Keratinocyte (primary cell): ENCODE measurements around the gene CHM. TPM values are rescaled to one million over a fixed set of nuclear protein-coding genes. Genes with fewer than 3 reads are reported as not detected.

Source experiments
- DNase-seq: peaks from one replicate; pipeline ENCODE4 v3.0.0-alpha.2; 2011; ENCODE audit warnings: low read depth, missing footprints, low spot score
- FAIRE-seq: peaks from 2 replicates; lab custom pipeline; 2011; peaks lifted over from hg19 to GRCh38; lab: Jason Lieb, UNC
- H2AFZ ChIP-seq: 2 replicates; pipeline ENCODE4 v1.6.0; 2012; ENCODE audit warnings: low read length, control low read depth, inconsistent platforms; ENCODE audit not compliant: control insufficient read depth
- H3K27ac ChIP-seq: 2 replicates; pipeline ENCODE4 v1.5.1; 2011; ENCODE audit warnings: low read length; ENCODE audit not compliant: control insufficient read depth, insufficient read depth
- H3K27me3 ChIP-seq: 3 replicates; pipeline ENCODE4 v1.6.0; 2011; ENCODE audit warnings: low read length; ENCODE audit not compliant: control insufficient read depth, insufficient read depth; ENCODE audit errors: extremely low read depth
- H3K36me3 ChIP-seq, 2 experiments: 2 replicates in 1 of 2; 3 replicates in 1 of 2; pipeline ENCODE4 v1.5.1; 2011; ENCODE audit warnings: low read length in 2 of 2, mild to moderate bottlenecking in 1 of 2; ENCODE audit not compliant: control insufficient read depth in 2 of 2, insufficient read depth in 2 of 2; ENCODE audit errors: extremely low read depth in 1 of 2
- H3K4me1 ChIP-seq: 3 replicates; pipeline ENCODE4 v1.5.1; 2011; ENCODE audit warnings: low read length; ENCODE audit not compliant: control insufficient read depth, insufficient read depth; ENCODE audit errors: extremely low read depth
- H3K4me2 ChIP-seq: 3 replicates; pipeline ENCODE4 v1.6.0; 2011; ENCODE audit warnings: low read depth, low read length; ENCODE audit not compliant: control insufficient read depth, insufficient read depth; ENCODE audit errors: extremely low read depth
- H3K4me3 ChIP-seq, 3 experiments: fragments of 200-600 bp in 1 of 3; sonication (generic) in 1 of 3; 2 replicates in 2 of 3; 3 replicates in 1 of 3; pipeline ENCODE4 v1.5.1; 2011 to 2016; ENCODE audit warnings: low read length in 3 of 3, mild to moderate bottlenecking in 3 of 3, control low read depth in 2 of 3, inconsistent platforms in 1 of 3, low read depth in 1 of 3, mixed read lengths in 1 of 3, mixed run types in 1 of 3, moderate library complexity in 1 of 3; ENCODE audit not compliant: control insufficient read depth in 2 of 3, insufficient read depth in 2 of 3; ENCODE audit errors: extremely low read depth in 1 of 3
- H3K79me2 ChIP-seq: 2 replicates; pipeline ENCODE4 v1.6.0; 2012; ENCODE audit warnings: low read length; ENCODE audit not compliant: control insufficient read depth, insufficient read depth
- H3K9ac ChIP-seq: 3 replicates; pipeline ENCODE4 v1.6.0; 2011; ENCODE audit warnings: low read length; ENCODE audit not compliant: control insufficient read depth, insufficient read depth; ENCODE audit errors: extremely low read depth
- H3K9me1 ChIP-seq: 3 replicates; pipeline ENCODE4 v1.6.0; 2011; ENCODE audit warnings: low read length; ENCODE audit not compliant: control insufficient read depth, insufficient read depth; ENCODE audit errors: extremely low read depth
- H3K9me3 ChIP-seq: 2 replicates; pipeline ENCODE4 v1.5.1; 2012; ENCODE audit warnings: low read depth, low read length; ENCODE audit not compliant: control insufficient read depth
- H4K20me1 ChIP-seq: 3 replicates; pipeline ENCODE4 v1.6.0; 2011; ENCODE audit warnings: low read length; ENCODE audit not compliant: control insufficient read depth, insufficient read depth; ENCODE audit errors: extremely low read depth
- CTCF ChIP-seq, 3 experiments: IDR thresholded peaks in 1 of 3; conservative IDR thresholded peaks in 1 of 3; optimal IDR thresholded peaks in 1 of 3; 2 replicates in 2 of 3; 3 replicates in 1 of 3; pipeline versions ENCODE3 to v1.5.1; 2011; ENCODE audit warnings: low read length in 3 of 3, mild to moderate bottlenecking in 3 of 3, moderate library complexity in 2 of 3, control low read depth in 1 of 3, inconsistent platforms in 1 of 3; ENCODE audit not compliant: insufficient read depth in 2 of 3; ENCODE audit errors: extremely low read depth in 1 of 3
- EZH2 ChIP-seq: IDR thresholded peaks from one replicate; pipeline ENCODE4 v1.6.1; 2012; ENCODE audit warnings: inconsistent platforms, mild to moderate bottlenecking, low read length, moderate library complexity
- dilution Hi-C: fragments of 300-500 bp; cut with MboI; formaldehyde crosslinking; loops from one replicate; pipeline ENCODE4 v1.7.0; 2020; ENCODE audit warnings: low sequenced_read_pairs; ENCODE audit not compliant: extremely low pct_ligation_motif_present
- polyA plus RNA-seq, 5 experiments: library from polyadenylated mRNA; depleted of rRNA in 3 of 5; stranded (reverse) in 3 of 5; stranded (forward) in 1 of 5; unstranded in 1 of 5; fragments of >200 nt; gene quantifications; 1 replicate in 1 of 5; 2 replicates in 3 of 5; 3 replicates in 1 of 5; pipeline versions ENCODE4 v1.2.1 to v1.2.3, GENCODE V29; 2011 to 2012; ENCODE audit warnings: missing spikeins in 2 of 5, low read depth in 1 of 5, low replicate concordance in 1 of 5

Gene CHM
- polyA plus RNA-seq, 1 donor (not counting 4 experiments of a cell fraction or from before 2014, with no cell fraction given), result 20.4 TPM

GRCh38 chrX:85964744-85965143 lies 82.6 kb downstream of the CHM start:
- H3K4me2 ChIP-seq, result no peak overlapping the region
- H3K9me3 ChIP-seq, result no peaks in the 10 kb centered on the region
- dilution Hi-C loops, result no loop called here
- FAIRE-seq, result no peak
- H3K27ac ChIP-seq, result no peak overlapping the region
- H3K27me3 ChIP-seq, result no peaks in the 10 kb centered on the region
- H3K79me2 ChIP-seq, result no peaks in the 10 kb centered on the region
- no peak overlapping the region for H3K9ac ChIP-seq
- no peaks in the 10 kb centered on the region for H3K4me1 ChIP-seq
- no peak for DNase-seq
- H3K4me3 ChIP-seq, result no peak overlapping the region
- no peaks in the 10 kb centered on the region for H3K36me3 ChIP-seq
- no peaks in the 10 kb centered on the region for H4K20me1 ChIP-seq
- no peak overlapping the region for H2AFZ ChIP-seq
- H3K9me1 ChIP-seq, result no peaks in the 10 kb centered on the region
- TF ChIP-seq CTCF (optimal IDR thresholded peaks at IDR 0.05 in 1 of 3, IDR thresholded peaks at IDR 0.05 in 1 of 3, conservative IDR thresholded peaks at IDR 0.05 in 1 of 3; ENCODE audit: extremely low read depth in 1 of 3, insufficient read depth in 2 of 3, low read length in 3 of 3), result no peak
- TF ChIP-seq EZH2, result no peak

- Histone ChIP-seq H3K4me1 (no peaks in the 10 kb centered on the region), H2AFZ (no peak overlapping the region), H3K4me3 (no peak overlapping the region), H3K9me1 (no peaks in the 10 kb centered on the region), H3K4me2 (no peak overlapping the region), H3K9me3 (no peaks in the 10 kb centered on the region), H3K36me3 (no peaks in the 10 kb centered on the region), H3K27ac (no peak overlapping the region), H3K79me2 (no peaks in the 10 kb centered on the region), H3K27me3 (no peaks in the 10 kb centered on the region), H4K20me1 (no peaks in the 10 kb centered on the region), H3K9ac (no peak overlapping the region)
- no peak for FAIRE-seq
- no peak for TF ChIP-seq CTCF (optimal IDR thresholded peaks at IDR 0.05 in 1 of 3, IDR thresholded peaks at IDR 0.05 in 1 of 3, conservative IDR thresholded peaks at IDR 0.05 in 1 of 3; ENCODE audit: extremely low read depth in 1 of 3, insufficient read depth in 2 of 3, low read length in 3 of 3)
- no peak for DNase-seq
- dilution Hi-C loops, result no loop called here
These were observed 83.6 kb downstream of the CHM start for GRCh38 chrX:85963736-85964135.
